Measurements from ENCODE around the gene SPDYE3. TPM values are rescaled to one million over a fixed set of nuclear protein-coding genes. Genes with fewer than 3 reads are reported as not detected.

The SPDYE3 gene, protein sequence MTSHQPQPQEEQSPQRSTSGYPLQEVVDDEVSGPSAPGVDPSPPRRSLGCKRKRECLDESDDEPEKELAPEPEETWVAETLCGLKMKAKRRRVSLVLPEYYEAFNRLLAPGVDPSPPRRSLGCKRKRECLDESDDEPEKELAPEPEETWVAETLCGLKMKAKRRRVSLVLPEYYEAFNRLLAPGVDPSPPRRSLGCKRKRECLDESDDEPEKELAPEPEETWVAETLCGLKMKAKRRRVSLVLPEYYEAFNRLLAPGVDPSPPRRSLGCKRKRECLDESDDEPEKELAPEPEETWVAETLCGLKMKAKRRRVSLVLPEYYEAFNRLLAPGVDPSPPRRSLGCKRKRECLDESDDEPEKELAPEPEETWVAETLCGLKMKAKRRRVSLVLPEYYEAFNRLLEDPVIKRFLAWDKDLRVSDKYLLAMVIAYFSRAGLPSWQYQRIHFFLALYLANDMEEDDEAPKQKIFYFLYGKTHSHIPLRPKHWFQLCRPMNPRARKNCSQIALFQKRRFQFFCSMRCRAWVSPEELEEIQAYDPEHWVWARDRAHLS
- not detected in 2 replicates for total RNA-seq

DNA sequence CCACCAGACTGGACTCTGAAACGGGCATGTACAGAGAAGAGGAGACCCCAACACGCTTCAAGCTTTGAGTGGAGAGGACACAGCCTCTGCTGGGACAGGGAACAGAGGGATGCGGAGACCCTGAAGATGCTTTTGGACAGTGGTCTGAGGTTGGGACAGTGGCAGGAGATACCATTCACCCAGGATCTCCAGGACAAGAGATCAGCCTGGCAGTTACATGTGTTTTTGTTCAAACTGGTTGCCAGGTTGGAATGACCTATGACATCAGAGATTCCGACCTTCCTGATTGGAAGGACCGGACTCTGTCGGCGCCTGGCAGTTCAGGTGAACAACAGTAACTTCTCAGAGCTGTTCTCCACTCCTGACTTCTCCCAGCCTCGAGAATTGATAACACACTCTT lies at the start of gene SPDYE3:
TSS of gene SPDYE3 (plus strand) at position 301 of the 400 bp plus-strand sequence. CDS start 184 bp downstream, outside the sequence.

DNA sequence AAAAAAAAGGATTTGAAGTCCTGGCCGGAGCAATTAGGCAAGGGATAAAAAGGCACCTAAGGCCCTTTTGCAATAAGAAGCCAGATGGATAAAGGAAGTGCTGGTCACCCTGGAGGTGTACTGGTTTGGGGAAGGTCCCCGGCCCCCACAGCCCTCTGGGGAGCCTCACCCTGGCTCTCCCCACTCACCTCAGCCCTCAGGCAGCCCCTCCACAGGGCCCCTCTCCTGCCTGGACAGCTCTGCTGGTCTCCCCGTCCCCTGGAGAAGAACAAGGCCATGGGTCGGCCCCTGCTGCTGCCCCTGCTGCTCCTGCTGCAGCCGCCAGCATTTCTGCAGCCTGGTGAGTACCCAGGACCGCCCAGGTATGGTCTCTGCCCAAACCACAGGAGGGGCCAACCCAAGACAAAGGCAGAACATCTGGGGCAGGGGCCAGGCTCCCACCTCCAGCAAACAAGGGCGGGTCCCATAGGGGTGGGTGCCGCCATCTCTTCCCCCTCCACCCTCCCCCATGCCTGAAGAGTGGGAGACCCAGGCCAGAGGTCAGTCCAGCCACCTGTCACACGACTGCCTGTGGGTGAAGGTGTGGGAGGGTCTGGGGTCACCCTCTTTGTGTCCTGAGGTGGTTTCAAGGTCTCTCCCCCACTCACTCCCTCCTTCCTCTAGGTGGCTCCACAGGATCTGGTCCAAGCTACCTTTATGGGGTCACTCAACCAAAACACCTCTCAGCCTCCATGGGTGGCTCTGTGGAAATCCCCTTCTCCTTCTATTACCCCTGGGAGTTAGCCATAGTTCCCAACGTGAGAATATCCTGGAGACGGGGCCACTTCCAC lies 50.7 kb downstream of the SPDYE3 start, which contains the start of gene PILRB:
TSS of gene PILRB (plus strand) at position 91 of the 830 bp plus-strand sequence. CDS start at position 277, 186 bp downstream.

Other genes starting within 250 kb of the SPDYE3 start
- gene ZNF3, start 226.0 kb upstream of the SPDYE3 start, total RNA-seq, result 22.9 and 25.6 TPM in 2 replicates
- 82.7 and 117 TPM in 2 replicates for gene COPS6, start 218.7 kb upstream of the SPDYE3 start, total RNA-seq
- gene MCM7, start 206.3 kb upstream of the SPDYE3 start, total RNA-seq, result 24.1 and 28.4 TPM in 2 replicates
- gene AP4M1, start 206.1 kb upstream of the SPDYE3 start, total RNA-seq, result 28.9 and 29.3 TPM in 2 replicates
- gene TAF6, start 188.3 kb upstream of the SPDYE3 start, total RNA-seq, result 17.9 and 23.8 TPM in 2 replicates
- gene CNPY4, start 188.1 kb upstream of the SPDYE3 start, total RNA-seq, result 44.4 and 75.6 TPM in 2 replicates
- gene MBLAC1, start 180.7 kb upstream of the SPDYE3 start, total RNA-seq, result 1.8 and 4.7 TPM in 2 replicates
- 128 and 148 TPM in 2 replicates for gene LAMTOR4, start 158.8 kb upstream of the SPDYE3 start, total RNA-seq
- 4.4 and 5.9 TPM in 2 replicates for gene TRAPPC14, start 149.0 kb upstream of the SPDYE3 start, total RNA-seq
- gene GAL3ST4, start 139.1 kb upstream of the SPDYE3 start, total RNA-seq, result 2.8 and 5.4 TPM in 2 replicates
- 0.95 and 1.5 TPM in 2 replicates for gene GPC2, start 130.3 kb upstream of the SPDYE3 start, total RNA-seq
- 0.32 and 0.69 TPM in 2 replicates for gene STAG3, start 129.8 kb upstream of the SPDYE3 start, total RNA-seq
- gene PVRIG, start 87.8 kb upstream of the SPDYE3 start, total RNA-seq, result not detected in 2 replicates
- 5.0 and 5.4 TPM in 2 replicates for gene PILRB, start 50.4 kb downstream of the SPDYE3 start, total RNA-seq
- gene PILRA, start 65.8 kb downstream of the SPDYE3 start, total RNA-seq, result 0.26 and 0.32 TPM in 2 replicates
- gene ZCWPW1, start 121.0 kb downstream of the SPDYE3 start, total RNA-seq, result 2.1 and 2.7 TPM in 2 replicates
- 29.6 and 31.0 TPM in 2 replicates for gene MEPCE, start 122.1 kb downstream of the SPDYE3 start, total RNA-seq
- 5.9 and 11.8 TPM in 2 replicates for gene PPP1R35, start 128.8 kb downstream of the SPDYE3 start, total RNA-seq
- 0.17 and 0.32 TPM in 2 replicates for gene SPACDR, start 156.6 kb downstream of the SPDYE3 start, total RNA-seq
- gene TSC22D4, start 171.5 kb downstream of the SPDYE3 start, total RNA-seq, result 7.5 and 14.5 TPM in 2 replicates
- gene NYAP1, start 176.2 kb downstream of the SPDYE3 start, total RNA-seq, result 2.0 and 2.4 TPM in 2 replicates
- gene AGFG2, start 231.5 kb downstream of the SPDYE3 start, total RNA-seq, result 3.0 and 4.3 TPM in 2 replicates